GM12878 (cell line): ENCODE measurements around the gene WNK2.

Experiments
- CBX5 ChIP-seq: sonication (generic); IDR thresholded peaks from 2 replicates; pipeline ENCODE4 v1.6.1; 2016; ENCODE audit warnings: low read depth, moderate library complexity, mild to moderate bottlenecking, inconsistent platforms
- EP300 ChIP-seq, 2 experiments: fragments of 150-350 bp in 1 of 2; IDR thresholded peaks; 2 replicates each; pipeline ENCODE4 v1.6.1; 2011 to 2012; ENCODE audit warnings: low read depth in 2 of 2, low read length in 2 of 2, borderline replicate concordance in 1 of 2, improper control_type of control experiment in 1 of 2, inconsistent platforms in 1 of 2; ENCODE audit not compliant: control insufficient read depth in 1 of 2
- JUND ChIP-seq: IDR thresholded peaks from 2 replicates; pipeline ENCODE4 v1.6.1; 2012; ENCODE audit warnings: low read depth, mild to moderate bottlenecking, low read length, improper control_type of control experiment, moderate library complexity
- MLLT1 ChIP-seq: fragments of 450-650 bp; IDR thresholded peaks from 2 replicates; pipeline ENCODE4 v1.6.1; 2016; ENCODE audit warnings: mild to moderate bottlenecking
- RCOR1 ChIP-seq: conservative IDR thresholded peaks from 2 replicates; pipeline ENCODE4 v1.6.1; 2012; ENCODE audit warnings: low read depth, low read length, improper control_type of control experiment
- SMC3 ChIP-seq: IDR thresholded peaks from 2 replicates; pipeline ENCODE4 v1.6.1; 2011; ENCODE audit warnings: low read length, improper control_type of control experiment, borderline replicate concordance
- TF ChIP-seq, protein P1 (sequence below): IDR thresholded peaks from 2 replicates; pipeline ENCODE4 v1.6.1; 2011; ENCODE audit warnings: mild to moderate bottlenecking, low read depth, low read length, moderate library complexity; ENCODE audit not compliant: insufficient replicate concordance

DNA sequence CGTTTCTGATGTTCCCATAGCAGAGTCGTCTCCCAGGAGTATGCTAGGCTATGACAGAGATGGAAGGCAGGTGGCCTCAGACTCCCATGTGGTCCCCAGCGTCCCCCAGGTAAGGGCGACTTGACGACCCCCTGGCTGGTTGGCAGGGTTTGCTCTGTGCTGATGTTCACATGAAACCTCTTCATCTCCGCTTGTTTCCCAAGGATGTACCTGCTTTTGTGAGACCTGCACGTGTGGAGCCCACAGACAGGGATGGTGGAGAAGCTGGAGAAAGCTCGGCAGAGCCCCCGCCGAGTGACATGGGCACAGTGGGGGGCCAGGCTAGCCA lies 108.3 kb downstream of the WNK2 start:
- no peak for TF ChIP-seq EP300 (IDR thresholded peaks at IDR 0.05; ENCODE audit: borderline replicate concordance in 1 of 2, control insufficient read depth in 1 of 2, low read depth in 2 of 2, low read length in 2 of 2)
- no peak for TF ChIP-seq MLLT1
- no peak for TF ChIP-seq CBX5
- TF ChIP-seq, protein P1, sequence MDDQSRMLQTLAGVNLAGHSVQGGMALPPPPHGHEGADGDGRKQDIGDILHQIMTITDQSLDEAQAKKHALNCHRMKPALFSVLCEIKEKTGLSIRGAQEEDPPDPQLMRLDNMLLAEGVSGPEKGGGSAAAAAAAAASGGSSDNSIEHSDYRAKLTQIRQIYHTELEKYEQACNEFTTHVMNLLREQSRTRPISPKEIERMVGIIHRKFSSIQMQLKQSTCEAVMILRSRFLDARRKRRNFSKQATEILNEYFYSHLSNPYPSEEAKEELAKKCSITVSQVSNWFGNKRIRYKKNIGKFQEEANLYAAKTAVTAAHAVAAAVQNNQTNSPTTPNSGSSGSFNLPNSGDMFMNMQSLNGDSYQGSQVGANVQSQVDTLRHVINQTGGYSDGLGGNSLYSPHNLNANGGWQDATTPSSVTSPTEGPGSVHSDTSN: no peak
- no peak for TF ChIP-seq RCOR1
- TF ChIP-seq SMC3: no peak
- TF ChIP-seq JUND: no peak
